GM18870 (cell line): ENCODE measurements around the gene MCF2L2.

ENCODE experiments used
- ATAC-seq: cut with Tn5 transposase; IDR thresholded peaks from one replicate; pipeline ENCODE4 v1.9.1; 2021; ENCODE audit warnings: moderate library complexity; ENCODE audit not compliant: unreplicated experiment

MCF2L2 gene

DNA sequence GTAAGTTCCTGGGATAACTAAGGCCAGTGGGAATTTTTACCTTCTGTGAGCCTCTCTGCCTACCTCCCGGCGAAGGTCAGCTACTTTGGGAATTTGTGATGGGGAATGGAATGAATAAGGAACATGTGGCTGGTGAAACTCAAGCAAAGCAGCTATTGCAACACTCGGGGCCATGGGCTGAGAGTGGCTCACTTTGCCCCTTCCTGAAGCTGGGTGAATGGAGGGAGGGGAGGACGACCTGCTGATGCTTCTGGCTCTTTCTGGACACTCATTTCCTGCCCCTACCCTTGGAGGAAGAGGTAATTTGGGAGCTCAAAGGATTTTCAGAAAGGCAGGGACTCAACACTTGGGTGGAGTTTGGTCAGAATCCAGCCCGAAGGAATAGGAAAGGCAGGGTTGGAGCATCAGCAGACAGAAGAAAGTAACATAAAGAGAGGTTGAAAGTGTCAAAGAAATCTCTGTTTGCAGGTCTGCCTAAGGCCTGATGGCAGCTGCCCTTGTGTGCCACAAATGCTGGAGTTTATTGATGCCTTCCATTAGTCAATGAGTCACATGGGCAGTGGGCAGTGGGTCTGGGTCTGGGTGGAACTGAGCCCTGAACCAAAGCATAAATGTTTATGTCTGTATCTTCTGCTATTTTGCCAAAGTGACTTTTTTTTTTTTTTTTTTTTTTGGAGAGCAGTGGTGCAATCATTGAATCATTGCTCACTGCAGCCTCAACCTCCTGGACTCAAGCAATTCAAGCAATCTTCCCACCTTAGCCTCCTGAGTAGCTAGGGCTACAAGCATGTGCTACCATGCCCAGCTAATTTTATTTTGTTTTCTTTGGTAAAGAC, 278.3 kb downstream of the MCF2L2 start:
- ATAC-seq: no peak

DNA sequence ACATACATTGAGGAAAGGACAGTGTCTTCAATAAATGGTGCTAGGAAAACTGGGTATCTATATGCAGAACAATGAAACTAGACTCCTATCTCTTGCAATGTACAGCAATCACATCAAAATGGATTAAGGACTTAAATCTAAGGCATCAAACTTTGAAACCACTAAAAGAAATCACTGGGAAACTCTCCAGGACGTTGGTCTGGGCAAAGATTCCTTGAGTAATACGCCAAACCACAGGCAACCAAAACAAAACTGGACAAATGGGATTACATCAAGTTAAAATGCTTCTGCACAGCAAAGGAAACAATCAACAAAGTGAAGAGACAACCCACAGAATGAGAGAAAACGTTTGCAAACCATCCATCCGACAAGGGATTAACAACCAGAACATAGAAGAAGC, 280.4 kb downstream of the MCF2L2 start:
- no peak for ATAC-seq

DNA sequence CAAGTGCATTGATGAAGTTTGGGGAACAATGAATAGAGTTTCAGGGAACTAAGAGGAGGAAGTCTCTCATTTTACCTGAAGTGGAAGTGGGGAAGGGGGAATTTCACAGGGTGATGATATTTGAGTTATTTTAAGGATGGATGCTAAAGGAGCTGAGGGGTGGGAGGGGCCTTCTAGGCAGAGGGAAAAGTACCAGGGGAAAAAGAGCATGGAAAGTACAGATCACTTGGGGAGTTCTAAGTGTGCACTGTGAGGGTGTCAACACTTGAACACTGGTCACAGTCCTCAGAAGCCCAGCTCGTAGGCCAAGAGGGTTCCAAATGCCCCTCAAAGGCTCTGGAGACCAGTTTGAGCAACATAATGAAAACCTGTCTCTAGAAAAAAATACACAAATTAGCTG, 284.1 kb downstream of the MCF2L2 start:
- no peak for ATAC-seq

DNA sequence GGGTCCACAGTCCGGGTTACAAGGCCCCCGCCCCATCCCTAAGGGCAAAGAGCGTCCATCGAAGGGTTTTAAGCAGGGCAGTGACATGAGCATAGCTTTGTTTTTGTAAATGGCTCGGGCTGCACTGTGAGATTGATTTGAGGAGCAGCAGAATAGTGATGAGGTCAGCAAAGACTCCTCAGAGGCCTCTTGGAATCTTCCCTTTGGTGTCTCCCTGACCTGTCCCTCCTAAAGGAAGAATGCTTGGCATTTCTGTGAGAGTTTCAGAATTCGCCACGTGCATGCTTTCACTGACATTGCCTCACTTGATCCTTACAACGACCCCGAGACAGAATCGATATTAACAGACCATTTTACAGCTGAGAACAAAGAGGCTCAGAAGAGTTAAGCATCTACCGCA, 286.2 kb downstream of the MCF2L2 start:
- no peak for ATAC-seq

DNA sequence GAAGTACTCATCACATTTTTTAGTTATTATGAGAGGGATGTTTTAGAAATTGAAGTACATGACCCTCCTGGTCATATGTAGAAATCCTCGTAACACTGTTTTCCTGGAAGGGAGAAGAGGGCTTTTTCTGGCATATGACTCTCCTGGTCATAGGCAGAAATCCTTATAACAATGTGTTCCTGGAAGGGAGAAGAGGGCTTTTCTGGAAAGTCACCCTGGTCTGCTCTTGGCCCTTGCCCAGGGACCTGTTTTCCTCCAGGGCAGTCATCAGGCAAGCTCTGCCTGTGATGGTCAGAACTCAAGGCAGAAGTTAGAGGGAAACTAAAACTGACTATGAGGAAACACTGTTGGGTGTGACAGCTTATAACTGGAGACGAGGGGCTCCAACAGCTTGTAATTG, 293.6 kb downstream of the MCF2L2 start:
- no peak for ATAC-seq

DNA sequence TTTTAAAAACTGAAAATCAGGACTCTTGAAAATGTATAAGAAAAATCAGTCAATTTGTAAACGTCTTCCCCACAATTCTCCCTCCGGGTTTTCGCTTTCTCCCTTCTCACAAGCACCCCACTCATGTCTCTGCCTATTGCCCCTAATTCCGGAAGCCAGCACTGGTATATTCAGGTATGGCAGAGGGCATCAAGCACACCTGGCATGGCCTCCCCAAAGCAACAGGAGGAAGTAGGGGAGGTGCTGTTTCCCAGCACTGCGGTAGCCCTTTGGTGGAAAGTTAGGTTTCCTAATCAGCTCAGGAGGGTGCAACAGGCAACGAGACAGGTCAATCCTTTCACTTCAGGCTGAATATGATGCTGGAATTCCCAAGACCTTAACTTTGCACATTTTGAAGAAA, 296.0 kb downstream of the MCF2L2 start:
- no peak for ATAC-seq

DNA sequence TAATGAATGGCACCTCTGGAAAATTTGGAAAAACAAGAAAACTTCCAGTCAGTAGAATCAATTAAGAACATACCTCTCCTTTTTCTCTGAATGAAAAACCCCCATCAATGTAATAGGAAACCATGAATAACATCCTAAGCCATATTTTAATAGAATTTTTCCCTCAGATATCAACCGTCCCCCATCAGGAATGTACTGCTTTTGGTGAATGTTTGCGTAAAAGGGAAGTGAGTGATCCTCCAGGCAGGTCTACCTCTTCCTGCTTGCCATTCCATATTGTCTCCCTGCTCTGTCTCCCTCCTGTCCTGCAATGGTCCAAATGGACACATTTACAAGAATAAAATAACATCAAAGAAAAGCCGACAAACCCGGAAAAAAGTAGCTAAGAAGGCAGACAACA, 296.7 kb downstream of the MCF2L2 start:
- ATAC-seq: no peak

DNA sequence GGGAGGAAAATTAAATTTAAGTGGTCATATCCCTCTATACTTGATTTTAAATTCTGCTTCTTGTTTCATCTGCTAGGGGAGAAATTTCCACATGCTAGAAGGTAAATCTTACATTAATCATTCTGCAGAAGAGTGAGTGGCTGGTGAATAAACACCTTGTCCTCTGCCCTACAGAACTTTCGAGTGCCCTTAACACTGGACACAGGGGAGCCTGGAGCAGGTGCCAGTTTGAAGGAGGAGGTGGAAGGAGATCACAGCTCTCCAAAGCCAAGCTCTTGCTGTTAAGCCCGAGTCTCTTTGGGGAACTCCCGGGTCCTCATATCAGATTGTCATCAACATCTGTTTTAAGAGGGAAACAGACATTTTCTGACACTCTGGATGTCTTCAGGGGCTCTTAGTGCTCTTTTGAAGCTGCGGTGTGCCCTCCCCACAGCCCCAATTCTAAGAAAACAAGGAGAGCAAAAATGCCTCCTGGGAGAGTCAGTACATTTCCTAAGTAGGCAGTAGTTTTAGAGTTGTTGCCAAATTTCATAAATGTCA, 297.2 kb downstream of the MCF2L2 start:
- ATAC-seq: no peak

DNA sequence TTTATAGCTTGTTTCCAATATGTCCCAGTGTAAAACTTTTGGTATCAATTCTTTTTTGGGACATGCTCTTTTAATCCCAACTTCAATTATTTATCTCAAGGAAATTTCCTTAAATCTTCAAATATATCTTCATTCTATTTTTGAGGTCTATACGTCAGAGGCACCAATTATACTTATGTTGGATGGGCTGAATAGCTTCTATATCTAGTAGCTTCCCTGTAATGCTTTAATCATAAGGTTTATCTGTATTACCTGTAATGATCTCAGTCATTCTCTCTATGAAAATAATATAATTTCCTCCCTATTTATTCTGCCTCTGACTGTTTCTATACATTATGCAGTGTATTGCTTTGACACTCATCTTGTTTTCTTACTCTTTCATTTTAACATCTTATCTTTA, 299.2 kb downstream of the MCF2L2 start:
- no peak for ATAC-seq

DNA sequence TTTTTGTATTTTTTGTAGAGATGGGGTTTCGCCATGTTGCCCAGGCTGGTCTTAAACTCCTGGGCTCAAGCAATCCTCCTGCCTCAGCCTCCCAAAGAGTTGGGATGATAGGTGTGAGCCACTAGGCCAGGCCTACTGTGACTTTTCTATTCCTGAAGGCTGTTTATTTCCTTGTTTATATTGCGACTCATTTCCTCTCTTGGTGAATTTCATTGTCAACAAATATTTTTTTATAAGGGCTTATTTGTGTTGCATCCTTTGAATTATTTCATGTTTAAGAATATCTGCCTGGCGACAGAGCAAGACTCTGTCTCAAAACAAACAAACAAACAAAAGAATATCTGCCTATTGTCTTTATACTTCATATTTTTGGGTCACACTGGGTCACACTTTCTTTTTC, 299.7 kb downstream of the MCF2L2 start:
- no peak for ATAC-seq
